Activated B cell treated with CpG ODN at 0.5 μM for 24 hours (primary cell): ENCODE results near the gene CMTM4. TPM values are rescaled to one million over a fixed set of nuclear protein-coding genes. Genes with fewer than 3 reads are reported as not detected.

Source experiments
- ATAC-seq: fragments of 200-7000 bp; cut with Tn5 transposase; one replicate; pipeline ENCODE4 v1.10.0; 2021; ENCODE audit warnings: low read depth, mild to moderate bottlenecking, moderate library complexity
- CTCF ChIA-PET: fragments of 350-600 bp; sonication (Branson Sonifier 250); formaldehyde crosslinking; loops from one replicate; lab custom pipeline; 2021; ENCODE audit warnings: antibody characterized with exemption; lab: Charles Lee
- POLR2A ChIA-PET: fragments of 350-600 bp; sonication (Branson Sonifier 250); formaldehyde crosslinking; loops from one replicate; lab custom pipeline; 2021; ENCODE audit warnings: antibody characterized with exemption; lab: Charles Lee
- DNase-seq: peaks from one replicate; pipeline ENCODE4 v3.0.0; 2022
- H3K27ac Mint-ChIP-seq: one replicate; pipeline ENCODE4 v1.8.0; 2020; ENCODE audit warnings: mixed read lengths
- H3K27me3 Mint-ChIP-seq: one replicate; pipeline ENCODE4 v1.8.0; 2021; ENCODE audit warnings: mixed read lengths
- H3K36me3 Mint-ChIP-seq: one replicate; pipeline ENCODE4 v1.8.0; 2021; ENCODE audit warnings: low read depth, mixed read lengths
- H3K4me1 Mint-ChIP-seq: one replicate; pipeline ENCODE4 v1.8.0; 2021; ENCODE audit warnings: mixed read lengths
- H3K4me3 Mint-ChIP-seq: one replicate; pipeline ENCODE4 v1.8.0; 2020; ENCODE audit warnings: mild to moderate bottlenecking, mixed read lengths
- H3K9me3 Mint-ChIP-seq: one replicate; pipeline ENCODE4 v1.8.0; 2020; ENCODE audit warnings: mixed read lengths
- CTCF ChIP-seq: fragments of 200-600 bp; IDR thresholded peaks from one replicate; pipeline ENCODE4 v1.8.0; 2022; ENCODE audit warnings: antibody characterized with exemption, mild to moderate bottlenecking
- intact Hi-C: fragments of 100-400 bp; cut with micrococcal nuclease; formaldehyde crosslinking; loops from one replicate; pipeline ENCODE4 v1.15.1; 2024
- total RNA-seq: library from RNA; stranded (reverse); gene quantifications from 2 replicates; pipeline ENCODE4 v1.2.3, GENCODE V29; 2022

CMTM4 gene
- total RNA-seq, 1 donor from 2014 or later, result 0.38 TPM

GRCh38 chr16:66651965-66652364 is 44.6 kb downstream of the CMTM4 start:
- ChIA-PET CTCF (interaction anchor here (2.0 to 2.4 kb wide), 3 partner anchors 10 to 43 kb away, joined by 7 to 18 read pairs (median 13); no protein-coding TSS in a partner anchor), POLR2A (interaction anchor here (0.6 kb wide), 1 partner anchor 378 kb away, joined by 4 read pairs; no protein-coding TSS in a partner anchor)
- DNase-seq (no peak), ATAC-seq (no peak)
- intact Hi-C loops, result loop anchor here (2.0 to 5.0 kb wide), 2 partner anchors 47 to 245 kb away; partner anchors contain the start of gene CMTM3
- Mint-ChIP-seq H3K36me3 (no peaks in the 10 kb centered on the region), H3K4me3 (no peak overlapping the region), H3K4me1 (peaks cover 8% of the 10 kb centered on the region), H3K27me3 (peaks cover 29% of the 10 kb centered on the region), H3K9me3 (no peaks in the 10 kb centered on the region), H3K27ac (no peak overlapping the region)
- TF ChIP-seq CTCF, result no peak

GRCh38 chr16:66651474-66651765 is 45.1 kb downstream of the CMTM4 start:
- H3K4me1 Mint-ChIP-seq, result peaks cover 8% of the 10 kb centered on the region
- no peaks in the 10 kb centered on the region for H3K9me3 Mint-ChIP-seq
- no peak for DNase-seq
- no peak for TF ChIP-seq CTCF
- H3K27me3 Mint-ChIP-seq, result peaks cover 25% of the 10 kb centered on the region
- ATAC-seq, result no peak
- intact Hi-C loops, result loop anchor here (2.0 to 5.0 kb wide), 2 partner anchors 47 to 244 kb away; partner anchors contain the start of gene CMTM3
- CTCF ChIA-PET, result interaction anchor here (0.8 to 2.4 kb wide), 7 partner anchors 11 to 246 kb away, joined by 3 to 18 read pairs (median 5); no protein-coding TSS in a partner anchor
- H3K36me3 Mint-ChIP-seq, result no peaks in the 10 kb centered on the region
- POLR2A ChIA-PET, result interaction anchor here (0.6 kb wide), 1 partner anchor 378 kb away, joined by 4 read pairs; no protein-coding TSS in a partner anchor
- H3K4me3 Mint-ChIP-seq, result no peak overlapping the region
- H3K27ac Mint-ChIP-seq, result no peak overlapping the region

GRCh38 chr16:66650707-66651473 is 45.7 kb downstream of the CMTM4 start:
- peak; percentile 84 for TF ChIP-seq CTCF
- H3K27ac Mint-ChIP-seq, result no peak overlapping the region
- H3K9me3 Mint-ChIP-seq, result no peaks in the 10 kb centered on the region
- H3K36me3 Mint-ChIP-seq, result no peaks in the 10 kb centered on the region
- peaks cover 25% of the 10 kb centered on the region for H3K27me3 Mint-ChIP-seq
- H3K4me3 Mint-ChIP-seq, result peak overlapping the region; percentile 66
- ATAC-seq (peak; percentile 92), DNase-seq (peak; percentile 42)
- ChIA-PET POLR2A (no interaction called here), CTCF (interaction anchor here (0.7 to 2.4 kb wide), 12 partner anchors 11 to 246 kb away, joined by 3 to 18 read pairs (median 4); no protein-coding TSS in a partner anchor)
- intact Hi-C loops, result loop anchor here (2.0 to 5.0 kb wide), 2 partner anchors 46 to 244 kb away; partner anchors contain the start of gene CMTM3
- peaks cover 8% of the 10 kb centered on the region for H3K4me1 Mint-ChIP-seq

- H3K4me1 Mint-ChIP-seq, result peaks cover 8% of the 10 kb centered on the region
- CTCF ChIA-PET, result interaction anchor here (2.4 kb wide), 1 partner anchor 13 kb away, joined by 18 read pairs; no protein-coding TSS in a partner anchor
- TF ChIP-seq CTCF, result no peak
- intact Hi-C loops, result loop anchor here (2.0 to 5.0 kb wide), 2 partner anchors 45 to 242 kb away; partner anchors contain the start of gene CMTM3
- no peaks in the 10 kb centered on the region for H3K9me3 Mint-ChIP-seq
- no peak overlapping the region for H3K27ac Mint-ChIP-seq
- POLR2A ChIA-PET, result no interaction called here
- no peak for ATAC-seq
- DNase-seq, result no peak
- H3K36me3 Mint-ChIP-seq, result no peaks in the 10 kb centered on the region
- H3K4me3 Mint-ChIP-seq, result no peak overlapping the region
- peaks cover 21% of the 10 kb centered on the region for H3K27me3 Mint-ChIP-seq
Observed at GRCh38 chr16:66649636-66650205, 46.8 kb downstream of the CMTM4 start.

- Mint-ChIP-seq H3K27me3 (peaks cover 16% of the 10 kb centered on the region), H3K36me3 (no peaks in the 10 kb centered on the region), H3K27ac (no peak overlapping the region), H3K9me3 (no peaks in the 10 kb centered on the region), H3K4me3 (no peak overlapping the region), H3K4me1 (peaks cover 8% of the 10 kb centered on the region)
- no peak for TF ChIP-seq CTCF
- no peak for DNase-seq
- no peak for ATAC-seq
- ChIA-PET CTCF (no interaction called here), POLR2A (no interaction called here)
- intact Hi-C loops, result no loop called here
Observed at GRCh38 chr16:66649167-66649566, 47.4 kb downstream of the CMTM4 start.
